Kidney (tissue), 22 donors: Measurements from ENCODE around the gene HSPA4. TPM values are rescaled to one million over a fixed set of nuclear protein-coding genes. Genes with fewer than 3 reads are reported as not detected.
"Not testable (repeated sequence)": the region's sequence is repeated elsewhere in the genome, so short reads cannot be mapped to it uniquely, and the experiment has no call there.

Experiments used
- DNase-seq, 5 donors: peaks; one replicate each; pipeline ENCODE4 v3.0.0-alpha.2; 2013 to 2020
- FAIRE-seq: peaks from 2 replicates; lab custom pipeline; 2012; peaks lifted over from hg19 to GRCh38; lab: Jason Lieb, UNC
- H3K27ac ChIP-seq, 2 donors: one replicate each; pipeline ENCODE4 v1.7.0; 2013; ENCODE audit warnings: low read depth in 2 of 2, low read length in 2 of 2, inconsistent platforms in 1 of 2
- H3K27me3 ChIP-seq: one replicate; pipeline ENCODE4 v1.7.1; 2013; ENCODE audit warnings: low read length, inconsistent platforms; ENCODE audit not compliant: control insufficient read depth, insufficient read depth
- H3K36me3 ChIP-seq, 3 donors: one replicate each; pipeline versions ENCODE4 v1.7.0 to v1.7.1; 2013; ENCODE audit warnings: low read length in 3 of 3, control low read depth in 1 of 3, inconsistent platforms in 1 of 3; ENCODE audit not compliant: insufficient read depth in 3 of 3, control insufficient read depth in 2 of 3
- H3K4me1 ChIP-seq, 3 donors: one replicate each; pipeline versions ENCODE4 v1.7.0 to v1.7.1; 2013; ENCODE audit warnings: low read length in 3 of 3, inconsistent platforms in 1 of 3, low read depth in 1 of 3; ENCODE audit not compliant: control insufficient read depth in 2 of 3, insufficient read depth in 2 of 3
- H3K4me3 ChIP-seq, 3 donors: one replicate each; pipeline versions ENCODE4 v1.7.0 to v1.8.1; 2013; ENCODE audit warnings: low read length in 3 of 3, control low read depth in 1 of 3, inconsistent platforms in 1 of 3
- H3K9ac ChIP-seq, 3 donors: one replicate each; pipeline versions ENCODE4 v1.7.0 to v1.7.1; 2013; ENCODE audit warnings: low read length in 3 of 3, control low read depth in 1 of 3, inconsistent platforms in 1 of 3
- H3K9me3 ChIP-seq, 3 donors: one replicate each; pipeline versions ENCODE4 v1.7.0 to v1.7.1; 2013; ENCODE audit warnings: low read length in 3 of 3, control low read depth in 1 of 3, inconsistent platforms in 1 of 3; ENCODE audit not compliant: control insufficient read depth in 2 of 3, insufficient read depth in 1 of 3
- CTCF ChIP-seq: IDR thresholded peaks from 3 replicates; pipeline ENCODE4 v1.5.1; 2012; ENCODE audit warnings: mild to moderate bottlenecking, moderate library complexity, borderline replicate concordance; ENCODE audit not compliant: insufficient read depth; ENCODE audit errors: extremely low read depth
- intact Hi-C: fragments of 100-400 bp; cut with DNase I; formaldehyde crosslinking; loops from one replicate; pipeline ENCODE4 v1.11.1; 2022
- long read RNA-seq, 10 donors: library from polyadenylated mRNA in 1 of 10; unstranded in 1 of 10; transcript quantifications; one replicate each; pipeline ENCODE4 v2.0.0 and lab custom pipeline, GENCODE V29; 2021 to 2026
- polyA plus RNA-seq: library from polyadenylated mRNA; stranded (reverse); fragments of 350-450 nt; fragmentation: Illumina TruSeq; extraction: RNeasy Lipid Tissue Mini Kit (QIAGEN cat#74804); gene quantifications from one replicate; pipeline ENCODE4 v1.2.3, GENCODE V29; 2014; ENCODE audit warnings: low read depth, low replicate concordance; ENCODE audit not compliant: insufficient read depth
- total RNA-seq: library from RNA; stranded (reverse); fragmentation: NEBNext Ultra II Directional; extraction: Animal tissue kit (Norgen Biotek cat#: 25700); gene quantifications from one replicate; pipeline ENCODE4 v1.2.1, GENCODE V29; 2021
- donor health status: control.
- donor health status: control.
- donor health status: control.
- donor health status: control.
- donor health status: control.
- donor health status: DM: yes; HTN: yes; CAD: no.
- donor health status: Normal renal cell carcinoma (clear cell type).

HSPA4 gene
- total RNA-seq: 79.7 TPM
- 81.5 TPM for polyA plus RNA-seq
- long read RNA-seq, donor 1, full-length matches to known transcripts: 9 of 9 reads
- long read RNA-seq, donor 1, partial matches to known transcripts: 0 of 9 reads
- long read RNA-seq, donor 1, other reads (novel, unspliced or antisense): 0 of 9 reads
- long read RNA-seq, donor 2, full-length matches to known transcripts: 2 of 17 reads
- long read RNA-seq, donor 2, partial matches to known transcripts: 15 of 17 reads
- long read RNA-seq, donor 2, other reads (novel, unspliced or antisense): 0 of 17 reads
- long read RNA-seq, donor 3, full-length matches to known transcripts: 8 of 19 reads
- long read RNA-seq, donor 3, partial matches to known transcripts: 11 of 19 reads
- long read RNA-seq, donor 3, other reads (novel, unspliced or antisense): 0 of 19 reads
- long read RNA-seq, donor 4, full-length matches to known transcripts: 7 of 7 reads
- long read RNA-seq, donor 4, partial matches to known transcripts: 0 of 7 reads
- long read RNA-seq, donor 4, other reads (novel, unspliced or antisense): 0 of 7 reads
- long read RNA-seq, donor 5, full-length matches to known transcripts: 1 of 1 reads
- long read RNA-seq, donor 5, partial matches to known transcripts: 0 of 1 reads
- long read RNA-seq, donor 5, other reads (novel, unspliced or antisense): 0 of 1 reads
- long read RNA-seq, donor 6, full-length matches to known transcripts: 4 of 14 reads
- long read RNA-seq, donor 6, partial matches to known transcripts: 10 of 14 reads
- long read RNA-seq, donor 6, other reads (novel, unspliced or antisense): 0 of 14 reads
- long read RNA-seq, donor 7, full-length matches to known transcripts: 53 of 62 reads
- long read RNA-seq, donor 7, partial matches to known transcripts: 5 of 62 reads
- long read RNA-seq, donor 7, other reads (novel, unspliced or antisense): 4 of 62 reads
- long read RNA-seq, donor 8, full-length matches to known transcripts: 2 of 87 reads
- long read RNA-seq, donor 8, partial matches to known transcripts: 85 of 87 reads
- long read RNA-seq, donor 8, other reads (novel, unspliced or antisense): 0 of 87 reads
- long read RNA-seq, donor 9, full-length matches to known transcripts: 2 of 2 reads
- long read RNA-seq, donor 9, partial matches to known transcripts: 0 of 2 reads
- long read RNA-seq, donor 9, other reads (novel, unspliced or antisense): 0 of 2 reads
- long read RNA-seq, donor 10, full-length matches to known transcripts: 8 of 8 reads
- long read RNA-seq, donor 10, partial matches to known transcripts: 0 of 8 reads
- long read RNA-seq, donor 10, other reads (novel, unspliced or antisense): 0 of 8 reads

GRCh38 chr5:133051542-133052316 is at the start of gene HSPA4:
HSPA4 (plus strand) TSS chr5:133052013; CDS start chr5:133052251, 238 bp downstream.
- DNase-seq (peak; percentile 99), FAIRE-seq (no peak)
- no peaks in the 10 kb centered on the region for H3K36me3 ChIP-seq
- H3K27ac ChIP-seq: peak within 1 kb of the TSS; percentile 100
- intact Hi-C loops: no loop called here
- no peak for TF ChIP-seq CTCF
- no peaks in the 10 kb centered on the region for H3K9me3 ChIP-seq
- no peaks in the 10 kb centered on the region for H3K27me3 ChIP-seq
- H3K4me3 ChIP-seq: peak within 1 kb of the TSS; percentile 87 to 97 (median 89)
- H3K4me1 ChIP-seq: peaks cover 5 to 22% (median 10%) of the 10 kb centered on the region in 3 donors
- peak within 1 kb of the TSS; percentile 87 to 100 (median 89) for H3K9ac ChIP-seq

- intact Hi-C loops: no loop called here
- FAIRE-seq: no peak
- Histone ChIP-seq H3K9me3 (no peaks in the 10 kb centered on the region), H3K4me1 (peaks cover 0 to 5% (median 0%) of the 10 kb centered on the region in 3 donors), H3K9ac (no peak overlapping the region), H3K36me3 (no peaks in the 10 kb centered on the region), H3K27ac (no peak overlapping the region), H3K4me3 (peak overlapping the region in 1 of 3 donors; percentile 25), H3K27me3 (no peaks in the 10 kb centered on the region)
- no peak for TF ChIP-seq CTCF
- DNase-seq: peak in 2 of 5 donors; percentile 11 to 19
Measured at GRCh38 chr5:133006653-133007052, 45.2 kb upstream of the HSPA4 start.

- H3K36me3 ChIP-seq, H3K4me3 ChIP-seq, H3K27me3 ChIP-seq, H3K9ac ChIP-seq, H3K4me1 ChIP-seq, H3K9me3 ChIP-seq, DNase-seq, intact Hi-C loops, FAIRE-seq, H3K27ac ChIP-seq: not testable (repeated sequence)
Measured at GRCh38 chr5:133008455-133008854, 43.4 kb upstream of the HSPA4 start.
